ENCODE data around the gene GRK6.

DNA sequence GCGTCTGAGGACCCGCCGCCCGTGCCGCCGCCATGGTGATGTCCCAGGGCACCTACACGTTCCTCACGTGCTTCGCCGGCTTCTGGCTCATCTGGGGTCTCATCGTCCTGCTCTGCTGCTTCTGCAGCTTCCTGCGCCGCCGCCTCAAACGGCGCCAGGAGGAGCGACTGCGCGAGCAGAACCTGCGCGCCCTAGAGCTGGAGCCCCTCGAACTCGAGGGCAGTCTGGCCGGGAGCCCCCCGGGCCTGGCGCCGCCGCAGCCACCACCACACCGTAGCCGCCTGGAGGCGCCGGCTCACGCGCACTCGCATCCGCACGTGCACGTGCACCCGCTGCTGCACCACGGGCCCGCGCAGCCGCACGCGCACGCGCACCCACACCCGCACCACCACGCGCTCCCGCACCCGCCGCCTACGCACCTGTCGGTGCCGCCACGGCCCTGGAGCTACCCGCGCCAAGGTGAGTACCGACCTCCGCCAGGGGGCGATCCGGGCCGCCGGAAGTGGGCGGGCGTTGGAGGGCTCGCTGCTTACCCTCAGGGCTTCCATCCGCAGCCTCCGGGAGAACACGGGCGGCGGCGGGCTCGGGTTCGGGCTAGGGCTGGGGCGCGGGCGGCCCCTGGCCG, 28.7 kb downstream of the GRK6 start:
- TF ChIP-seq, protein P1, sequence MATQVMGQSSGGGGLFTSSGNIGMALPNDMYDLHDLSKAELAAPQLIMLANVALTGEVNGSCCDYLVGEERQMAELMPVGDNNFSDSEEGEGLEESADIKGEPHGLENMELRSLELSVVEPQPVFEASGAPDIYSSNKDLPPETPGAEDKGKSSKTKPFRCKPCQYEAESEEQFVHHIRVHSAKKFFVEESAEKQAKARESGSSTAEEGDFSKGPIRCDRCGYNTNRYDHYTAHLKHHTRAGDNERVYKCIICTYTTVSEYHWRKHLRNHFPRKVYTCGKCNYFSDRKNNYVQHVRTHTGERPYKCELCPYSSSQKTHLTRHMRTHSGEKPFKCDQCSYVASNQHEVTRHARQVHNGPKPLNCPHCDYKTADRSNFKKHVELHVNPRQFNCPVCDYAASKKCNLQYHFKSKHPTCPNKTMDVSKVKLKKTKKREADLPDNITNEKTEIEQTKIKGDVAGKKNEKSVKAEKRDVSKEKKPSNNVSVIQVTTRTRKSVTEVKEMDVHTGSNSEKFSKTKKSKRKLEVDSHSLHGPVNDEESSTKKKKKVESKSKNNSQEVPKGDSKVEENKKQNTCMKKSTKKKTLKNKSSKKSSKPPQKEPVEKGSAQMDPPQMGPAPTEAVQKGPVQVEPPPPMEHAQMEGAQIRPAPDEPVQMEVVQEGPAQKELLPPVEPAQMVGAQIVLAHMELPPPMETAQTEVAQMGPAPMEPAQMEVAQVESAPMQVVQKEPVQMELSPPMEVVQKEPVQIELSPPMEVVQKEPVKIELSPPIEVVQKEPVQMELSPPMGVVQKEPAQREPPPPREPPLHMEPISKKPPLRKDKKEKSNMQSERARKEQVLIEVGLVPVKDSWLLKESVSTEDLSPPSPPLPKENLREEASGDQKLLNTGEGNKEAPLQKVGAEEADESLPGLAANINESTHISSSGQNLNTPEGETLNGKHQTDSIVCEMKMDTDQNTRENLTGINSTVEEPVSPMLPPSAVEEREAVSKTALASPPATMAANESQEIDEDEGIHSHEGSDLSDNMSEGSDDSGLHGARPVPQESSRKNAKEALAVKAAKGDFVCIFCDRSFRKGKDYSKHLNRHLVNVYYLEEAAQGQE (IDR thresholded peaks at IDR 0.05; ENCODE audit: low read depth) = no peak
- TF ChIP-seq TAF1 (IDR thresholded peaks at IDR 0.05; ENCODE audit: low read depth) (no peak), YY1 (IDR thresholded peaks at IDR 0.05; ENCODE audit: low read depth) (no peak), CREB1 (IDR thresholded peaks at IDR 0.05; ENCODE audit: low read depth) (no peak), CEBPB (IDR thresholded peaks at IDR 0.05) (no peak), EP300 (IDR thresholded peaks at IDR 0.05; ENCODE audit: borderline replicate concordance) (no peak; the same call in 1 of the 2 replicates), FOXM1 (IDR thresholded peaks at IDR 0.05; ENCODE audit: borderline replicate concordance, low read depth) (no peak), EGR1 (IDR thresholded peaks at IDR 0.05) (peak; percentile 94), TEAD4 (IDR thresholded peaks at IDR 0.05) (no peak), RAD21 (IDR thresholded peaks at IDR 0.05; ENCODE audit: low read depth) (peak; percentile 18; the same call in 1 of the 2 replicates), NFIC (IDR thresholded peaks at IDR 0.05) (no peak)
- TF ChIP-seq, protein P2, sequence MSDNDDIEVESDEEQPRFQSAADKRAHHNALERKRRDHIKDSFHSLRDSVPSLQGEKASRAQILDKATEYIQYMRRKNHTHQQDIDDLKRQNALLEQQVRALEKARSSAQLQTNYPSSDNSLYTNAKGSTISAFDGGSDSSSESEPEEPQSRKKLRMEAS (IDR thresholded peaks at IDR 0.05) = peak; percentile 72
- TF ChIP-seq, protein P3, sequence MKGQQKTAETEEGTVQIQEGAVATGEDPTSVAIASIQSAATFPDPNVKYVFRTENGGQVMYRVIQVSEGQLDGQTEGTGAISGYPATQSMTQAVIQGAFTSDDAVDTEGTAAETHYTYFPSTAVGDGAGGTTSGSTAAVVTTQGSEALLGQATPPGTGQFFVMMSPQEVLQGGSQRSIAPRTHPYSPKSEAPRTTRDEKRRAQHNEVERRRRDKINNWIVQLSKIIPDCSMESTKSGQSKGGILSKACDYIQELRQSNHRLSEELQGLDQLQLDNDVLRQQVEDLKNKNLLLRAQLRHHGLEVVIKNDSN (IDR thresholded peaks at IDR 0.05) = peak; percentile 46

All from Ishikawa (cell line).